ENCODE data around the gene DNAH2.
A peak's percentile ranks its signal among the peaks of the same experiment; 100 is the strongest.

The DNAH2 gene

GRCh38 chr17:7774055-7774521, 56.5 kb downstream of the DNAH2 start:
- no peak for TF ChIP-seq CTCF (IDR thresholded peaks at IDR 0.05; ENCODE audit: insufficient read depth, low read length, missing control alignments)
- CTCF ChIA-PET = interaction anchor here (1.8 to 19.9 kb wide), 2 partner anchors 29 to 86 kb away, joined by 6 to 384 read pairs; partner anchors contain the start of gene WRAP53
- no peak overlapping the region for H3K4me3 ChIP-seq (ENCODE audit: low read depth, low read length)
- POLR2A ChIA-PET = no interaction called here
- DNase-seq (ENCODE audit: low read depth, low spot score) = peak; percentile 14

GRCh38 chr17:7775051-7775450, 57.5 kb downstream of the DNAH2 start:
- POLR2A ChIA-PET = no interaction called here
- CTCF ChIA-PET = interaction anchor here (1.4 to 19.9 kb wide), 2 partner anchors 30 to 60 kb away, joined by 3 to 384 read pairs; no protein-coding TSS in a partner anchor
- H3K4me3 ChIP-seq (ENCODE audit: low read depth, low read length) = no peak overlapping the region
- TF ChIP-seq CTCF (IDR thresholded peaks at IDR 0.05; ENCODE audit: insufficient read depth, low read length, missing control alignments) = no peak
- DNase-seq (ENCODE audit: low read depth, low spot score) = no peak

- POLR2A ChIA-PET = no interaction called here
- CTCF ChIA-PET = interaction anchor here (0.8 to 19.9 kb wide), 5 partner anchors 9 to 121 kb away, joined by 3 to 384 read pairs (median 3); no protein-coding TSS in a partner anchor
- TF ChIP-seq CTCF (IDR thresholded peaks at IDR 0.05; ENCODE audit: insufficient read depth, low read length, missing control alignments) = no peak
- no peak for DNase-seq (ENCODE audit: low read depth, low spot score)
- H3K4me3 ChIP-seq (ENCODE audit: low read depth, low read length) = no peak overlapping the region
Observed at GRCh38 chr17:7777017-7777416, 59.5 kb downstream of the DNAH2 start.

- DNase-seq (ENCODE audit: low read depth, low spot score) = no peak
- no peak for TF ChIP-seq CTCF (IDR thresholded peaks at IDR 0.05; ENCODE audit: insufficient read depth, low read length, missing control alignments)
- H3K4me3 ChIP-seq (ENCODE audit: low read depth, low read length) = no peak overlapping the region
- ChIA-PET CTCF (interaction anchor here (0.6 to 19.9 kb wide), 7 partner anchors 10 to 40 kb away, joined by 3 to 384 read pairs (median 6); no protein-coding TSS in a partner anchor), POLR2A (no interaction called here)
Observed at GRCh38 chr17:7780736-7781135, 63.2 kb downstream of the DNAH2 start.

DNA sequence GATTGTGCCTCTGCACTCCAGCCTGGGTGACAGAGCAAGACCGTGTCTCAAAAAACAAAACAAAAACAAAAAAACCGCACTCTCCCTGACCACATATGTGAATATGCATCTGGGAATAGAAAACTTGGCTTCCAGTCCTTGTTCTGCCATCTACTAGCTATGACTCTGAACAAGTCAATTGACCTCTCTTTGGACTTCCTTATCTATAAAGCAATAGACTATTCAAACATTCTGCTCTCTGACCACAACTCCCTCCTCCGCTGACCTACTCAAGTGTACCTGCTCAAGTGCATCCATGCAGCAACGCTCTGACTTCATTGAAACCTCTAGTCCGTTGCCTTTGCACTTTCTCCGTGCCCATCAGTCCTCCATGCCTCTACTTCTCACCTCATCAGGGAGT, 63.9 kb downstream of the DNAH2 start:
- H3K4me3 ChIP-seq (ENCODE audit: low read depth, low read length) = no peak overlapping the region
- DNase-seq (ENCODE audit: low read depth, low spot score) = no peak
- POLR2A ChIA-PET = no interaction called here
- CTCF ChIA-PET = interaction anchor here (0.6 to 19.9 kb wide), 10 partner anchors 10 to 59 kb away, joined by 3 to 384 read pairs (median 6); no protein-coding TSS in a partner anchor
- TF ChIP-seq CTCF (IDR thresholded peaks at IDR 0.05; ENCODE audit: insufficient read depth, low read length, missing control alignments) = no peak

GRCh38 chr17:7782240-7782639, 64.7 kb downstream of the DNAH2 start:
- ChIA-PET POLR2A (no interaction called here), CTCF (interaction anchor here (0.6 to 19.9 kb wide), 17 partner anchors 8 to 259 kb away, joined by 3 to 384 read pairs (median 5); partner anchors contain the start of gene WRAP53)
- no peak for DNase-seq (ENCODE audit: low read depth, low spot score)
- no peak for TF ChIP-seq CTCF (IDR thresholded peaks at IDR 0.05; ENCODE audit: insufficient read depth, low read length, missing control alignments)
- H3K4me3 ChIP-seq (ENCODE audit: low read depth, low read length) = no peak overlapping the region
